Activated CD4-positive, alpha-beta T cell treated with anti-CD3 and anti-CD28 coated beads for 4 hours (primary cell): ENCODE results near the gene PHF13.
A peak's percentile ranks its signal among the peaks of the same experiment; 100 is the strongest.

Experiments
- DNase-seq, 2 donors: peaks; one replicate each; pipeline ENCODE4 v3.0.0-alpha.2; 2020

The PHF13 gene

DNA sequence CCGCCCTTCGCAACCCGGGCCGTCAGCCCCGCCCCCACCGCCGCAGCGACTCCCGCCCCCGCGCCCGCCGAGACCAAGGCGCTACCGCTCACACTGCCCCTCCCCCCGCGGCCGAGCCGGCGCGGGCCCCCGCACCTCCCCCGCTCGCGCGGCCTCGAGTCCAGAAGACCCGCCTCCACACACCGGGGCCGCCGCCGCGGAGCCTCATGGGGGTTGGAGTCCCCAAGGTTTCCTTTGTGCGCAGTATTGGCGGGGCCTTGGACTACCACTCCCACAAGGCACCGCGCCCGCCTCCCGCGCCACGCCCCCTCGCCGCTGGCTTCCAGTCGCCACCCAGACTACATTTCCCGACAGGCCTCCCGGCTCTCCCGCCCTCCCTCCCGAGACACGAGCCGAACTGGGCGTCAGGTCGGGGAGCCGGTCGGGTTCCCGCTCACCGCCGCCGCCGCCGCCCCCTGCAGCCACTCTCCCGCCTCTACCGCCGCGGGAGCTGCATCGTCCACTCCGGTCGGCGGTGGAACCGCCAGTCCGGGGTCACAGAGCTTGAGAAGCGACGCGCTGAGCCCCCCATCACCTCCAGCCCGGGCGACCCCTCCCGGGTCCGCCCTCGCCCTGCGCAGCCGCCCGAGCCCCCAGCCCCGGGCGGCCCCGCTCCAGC is at the start of gene PHF13:
Gene PHF13, plus strand, starts transcription at position 371 of the 658 bp plus-strand sequence. CDS start 336 bp downstream, outside the sequence.
- peak; percentile 99 for DNase-seq

DNA sequence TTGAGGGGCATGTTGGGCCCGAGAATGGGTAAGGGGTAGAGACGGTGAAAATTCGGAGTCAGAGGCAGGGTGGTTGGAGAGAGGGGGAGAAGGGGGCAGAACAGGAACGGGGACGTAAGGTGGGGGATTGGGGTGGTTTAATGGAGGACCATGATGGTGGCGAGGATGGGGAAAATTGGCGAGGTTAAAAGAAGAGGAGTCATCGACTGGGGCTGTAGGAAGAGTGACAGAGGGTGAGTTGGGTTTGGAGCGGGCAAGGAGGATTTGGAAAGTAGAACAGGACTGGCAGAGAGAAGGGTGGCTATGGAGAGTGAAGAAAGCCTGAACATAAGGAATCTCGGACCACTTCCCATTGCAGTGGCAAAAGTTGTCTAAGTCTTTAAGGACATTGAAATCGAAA is 44.5 kb upstream of the PHF13 start:
- no peak for DNase-seq

DNA sequence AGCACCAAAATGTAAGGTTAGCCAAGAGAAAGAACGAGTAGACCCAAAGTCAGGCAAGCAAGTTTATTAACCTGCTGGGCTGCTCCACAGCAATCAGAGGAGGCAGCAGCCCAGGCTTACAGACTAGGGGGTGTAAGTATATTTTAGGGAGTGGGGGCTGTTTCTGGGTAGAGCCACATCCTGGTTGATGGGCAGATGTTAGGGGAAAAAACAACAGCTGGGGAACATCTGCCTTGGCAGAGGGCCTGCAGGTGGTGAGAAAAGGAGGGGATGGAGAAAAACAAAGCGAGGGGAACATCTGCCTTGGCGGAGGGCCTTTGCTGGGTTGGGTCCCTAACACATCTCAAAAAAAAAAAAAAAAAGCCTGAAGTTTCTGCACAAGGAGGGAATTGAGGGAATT is 43.4 kb upstream of the PHF13 start:
- DNase-seq = no peak

DNA sequence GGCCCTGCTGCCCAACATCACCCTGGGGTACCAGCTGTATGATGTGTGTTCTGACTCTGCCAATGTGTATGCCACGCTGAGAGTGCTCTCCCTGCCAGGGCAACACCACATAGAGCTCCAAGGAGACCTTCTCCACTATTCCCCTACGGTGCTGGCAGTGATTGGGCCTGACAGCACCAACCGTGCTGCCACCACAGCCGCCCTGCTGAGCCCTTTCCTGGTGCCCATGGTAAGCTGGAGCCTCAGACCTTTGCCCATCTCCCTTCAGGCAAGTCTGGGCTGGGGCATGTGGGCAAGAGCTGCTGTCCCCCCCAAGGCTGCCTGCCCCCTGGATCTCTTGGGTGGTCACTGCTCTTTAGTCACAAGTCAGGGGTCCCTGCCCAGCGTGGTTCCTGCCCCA is 42.5 kb upstream of the PHF13 start:
- DNase-seq = no peak

DNA sequence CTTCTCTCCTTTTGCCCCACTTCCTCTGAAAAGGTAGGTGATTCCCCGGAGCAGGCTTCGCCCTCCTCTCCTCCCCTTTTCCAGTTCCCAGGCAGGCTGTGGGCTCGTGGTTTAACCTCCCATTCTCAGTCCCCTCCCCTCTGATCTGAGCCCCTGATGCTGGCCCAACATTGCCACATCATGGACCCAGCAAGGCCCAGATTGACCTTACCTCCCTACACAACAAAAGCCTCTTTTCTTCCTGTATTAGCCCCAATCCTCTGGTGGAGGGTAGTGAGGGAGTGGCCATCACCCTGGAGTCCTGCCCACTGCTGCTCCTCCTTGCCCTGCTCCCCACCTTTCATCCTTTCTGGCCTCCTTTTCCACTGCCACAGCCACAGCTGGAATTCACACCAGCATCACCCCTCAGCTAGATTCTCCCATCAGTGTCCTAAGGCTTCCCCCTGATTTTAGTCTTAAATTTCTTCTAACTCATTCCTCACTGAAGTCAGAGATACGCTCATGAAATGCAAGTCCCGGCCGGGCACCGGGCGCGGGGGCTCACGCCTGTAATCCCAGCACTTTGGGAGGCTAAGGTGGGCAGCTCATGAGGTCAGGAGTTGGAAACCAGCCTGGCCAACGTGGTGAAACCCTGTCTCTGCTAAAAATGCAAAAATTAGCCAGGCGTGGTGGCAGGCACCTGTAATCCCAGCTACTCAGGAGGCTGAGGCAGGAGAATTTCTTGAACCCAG is 40.7 kb upstream of the PHF13 start:
- no peak for DNase-seq

DNA sequence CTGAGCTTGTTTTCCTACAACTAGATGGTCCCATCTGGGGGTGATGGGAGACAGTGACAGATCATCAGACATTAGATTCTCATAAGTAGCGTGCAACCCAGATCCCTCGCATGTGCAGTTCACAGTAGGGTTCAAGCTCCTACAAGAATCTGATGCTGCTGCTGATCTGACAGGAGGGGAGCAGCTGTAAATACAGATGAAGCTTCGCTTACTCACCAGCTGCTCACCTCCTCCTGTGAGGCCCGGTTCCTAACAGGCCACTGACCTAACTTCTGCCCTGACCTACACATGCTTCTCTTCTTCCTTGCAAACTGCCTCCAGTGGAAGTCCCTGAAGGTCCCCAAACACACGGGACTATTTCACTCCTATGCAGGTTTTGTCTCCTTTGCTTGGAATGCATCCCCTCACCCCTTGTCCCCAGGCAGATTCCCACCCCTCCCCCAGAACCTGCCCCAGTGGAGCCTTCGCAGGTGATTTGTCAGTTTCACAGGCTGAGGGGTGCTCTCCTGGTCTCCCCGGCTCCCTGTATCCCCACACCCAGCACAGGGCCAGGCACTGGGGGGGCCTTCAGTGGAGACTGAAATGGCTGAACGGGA is 39.4 kb upstream of the PHF13 start:
- no peak for DNase-seq

DNA sequence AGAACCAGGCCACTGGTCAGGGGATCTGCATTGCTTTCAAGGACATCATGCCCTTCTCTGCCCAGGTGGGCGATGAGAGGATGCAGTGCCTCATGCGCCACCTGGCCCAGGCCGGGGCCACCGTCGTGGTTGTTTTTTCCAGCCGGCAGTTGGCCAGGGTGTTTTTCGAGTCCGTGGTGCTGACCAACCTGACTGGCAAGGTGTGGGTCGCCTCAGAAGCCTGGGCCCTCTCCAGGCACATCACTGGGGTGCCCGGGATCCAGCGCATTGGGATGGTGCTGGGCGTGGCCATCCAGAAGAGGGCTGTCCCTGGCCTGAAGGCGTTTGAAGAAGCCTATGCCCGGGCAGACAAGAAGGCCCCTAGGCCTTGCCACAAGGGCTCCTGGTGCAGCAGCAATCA is 38.7 kb upstream of the PHF13 start:
- no peak for DNase-seq

DNA sequence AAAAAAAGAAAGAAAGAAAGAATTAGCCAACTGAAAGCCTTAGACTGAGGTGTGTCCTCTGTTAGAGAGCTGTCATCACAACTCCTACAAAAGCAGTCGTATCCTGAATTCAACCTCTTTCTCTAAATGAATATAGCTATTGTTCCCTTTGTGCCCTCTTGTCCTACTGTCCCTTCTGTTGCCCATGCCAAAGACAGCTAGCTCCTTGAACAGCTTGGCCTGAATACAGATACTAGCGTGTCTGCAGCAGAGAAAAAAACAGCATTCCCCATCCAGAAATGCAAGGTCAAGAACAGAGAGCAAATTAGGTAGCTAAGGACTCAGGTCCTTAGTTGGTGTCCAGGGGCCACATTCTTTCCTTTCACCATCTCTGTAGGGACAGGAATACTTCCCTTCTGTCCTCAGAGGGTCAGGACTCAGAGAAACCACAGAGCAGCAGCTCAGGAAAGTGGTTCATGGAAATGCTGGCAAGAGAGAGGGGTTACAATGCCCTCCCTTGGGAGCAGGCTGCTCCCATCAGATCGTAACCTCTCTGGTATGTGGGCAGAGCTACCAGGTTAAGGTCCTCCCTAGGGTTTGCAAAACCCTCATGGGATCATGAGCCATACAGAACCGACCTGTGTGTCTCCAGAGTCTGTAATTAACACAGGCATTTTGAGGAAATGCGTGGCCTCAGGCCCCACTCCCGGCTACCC is 35.6 kb upstream of the PHF13 start:
- DNase-seq = no peak

DNA sequence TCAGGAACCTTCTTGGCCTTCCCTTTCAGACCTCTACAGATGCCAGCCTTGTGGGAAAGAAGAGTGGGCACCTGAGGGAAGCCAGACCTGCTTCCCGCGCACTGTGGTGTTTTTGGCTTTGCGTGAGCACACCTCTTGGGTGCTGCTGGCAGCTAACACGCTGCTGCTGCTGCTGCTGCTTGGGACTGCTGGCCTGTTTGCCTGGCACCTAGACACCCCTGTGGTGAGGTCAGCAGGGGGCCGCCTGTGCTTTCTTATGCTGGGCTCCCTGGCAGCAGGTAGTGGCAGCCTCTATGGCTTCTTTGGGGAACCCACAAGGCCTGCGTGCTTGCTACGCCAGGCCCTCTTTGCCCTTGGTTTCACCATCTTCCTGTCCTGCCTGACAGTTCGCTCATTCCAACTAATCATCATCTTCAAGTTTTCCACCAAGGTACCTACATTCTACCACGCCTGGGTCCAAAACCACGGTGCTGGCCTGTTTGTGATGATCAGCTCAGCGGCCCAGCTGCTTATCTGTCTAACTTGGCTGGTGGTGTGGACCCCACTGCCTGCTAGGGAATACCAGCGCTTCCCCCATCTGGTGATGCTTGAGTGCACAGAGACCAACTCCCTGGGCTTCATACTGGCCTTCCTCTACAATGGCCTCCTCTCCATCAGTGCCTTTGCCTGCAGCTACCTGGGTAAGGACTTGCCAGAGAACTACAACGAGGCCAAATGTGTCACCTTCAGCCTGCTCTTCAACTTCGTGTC is 34.7 kb upstream of the PHF13 start:
- DNase-seq = no peak

DNA sequence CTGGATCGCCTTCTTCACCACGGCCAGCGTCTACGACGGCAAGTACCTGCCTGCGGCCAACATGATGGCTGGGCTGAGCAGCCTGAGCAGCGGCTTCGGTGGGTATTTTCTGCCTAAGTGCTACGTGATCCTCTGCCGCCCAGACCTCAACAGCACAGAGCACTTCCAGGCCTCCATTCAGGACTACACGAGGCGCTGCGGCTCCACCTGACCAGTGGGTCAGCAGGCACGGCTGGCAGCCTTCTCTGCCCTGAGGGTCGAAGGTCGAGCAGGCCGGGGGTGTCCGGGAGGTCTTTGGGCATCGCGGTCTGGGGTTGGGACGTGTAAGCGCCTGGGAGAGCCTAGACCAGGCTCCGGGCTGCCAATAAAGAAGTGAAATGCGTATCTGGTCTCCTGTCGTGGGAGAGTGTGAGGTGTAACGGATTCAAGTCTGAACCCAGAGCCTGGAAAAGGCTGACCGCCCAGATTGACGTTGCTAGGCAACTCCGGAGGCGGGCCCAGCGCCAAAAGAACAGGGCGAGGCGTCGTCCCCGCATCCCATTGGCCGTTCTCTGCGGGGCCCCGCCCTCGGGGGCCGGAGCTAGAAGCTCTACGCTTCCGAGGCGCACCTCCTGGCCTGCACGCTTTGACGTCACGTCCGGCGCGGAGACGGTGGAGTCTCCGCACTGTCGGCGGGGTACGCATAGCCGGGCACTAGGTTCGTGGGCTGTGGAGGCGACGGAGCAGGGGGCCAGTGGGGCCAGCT is 34.0 kb upstream of the PHF13 start, which contains the start of gene ZBTB48:
Gene ZBTB48, plus strand, starts transcription at position 621 of the 745 bp plus-strand sequence. CDS start 616 bp downstream, outside the sequence.
- peak; percentile 96 for DNase-seq

DNA sequence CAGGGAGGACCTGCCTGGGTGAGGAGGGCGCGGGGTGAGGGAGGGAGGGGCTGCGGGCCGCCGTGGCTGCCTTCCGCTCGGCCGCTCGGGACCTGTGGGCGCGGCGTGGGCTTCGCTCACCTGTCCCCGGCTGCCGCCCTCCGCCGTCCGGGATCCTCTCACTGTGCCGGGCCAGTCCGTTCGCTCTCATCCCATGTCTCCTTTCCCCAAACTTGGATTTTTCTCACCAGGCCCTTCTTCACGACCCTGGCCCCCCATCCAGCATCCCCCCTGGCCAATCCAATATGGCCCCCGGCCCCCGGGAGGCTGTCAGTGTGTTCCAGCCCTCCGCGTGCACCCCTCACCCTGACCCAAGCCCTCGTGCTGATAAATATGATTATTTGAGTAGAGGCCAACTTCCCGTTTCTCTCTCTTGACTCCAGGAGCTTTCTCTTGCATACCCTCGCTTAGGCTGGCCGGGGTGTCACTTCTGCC is 33.4 kb upstream of the PHF13 start:
- no peak for DNase-seq

DNA sequence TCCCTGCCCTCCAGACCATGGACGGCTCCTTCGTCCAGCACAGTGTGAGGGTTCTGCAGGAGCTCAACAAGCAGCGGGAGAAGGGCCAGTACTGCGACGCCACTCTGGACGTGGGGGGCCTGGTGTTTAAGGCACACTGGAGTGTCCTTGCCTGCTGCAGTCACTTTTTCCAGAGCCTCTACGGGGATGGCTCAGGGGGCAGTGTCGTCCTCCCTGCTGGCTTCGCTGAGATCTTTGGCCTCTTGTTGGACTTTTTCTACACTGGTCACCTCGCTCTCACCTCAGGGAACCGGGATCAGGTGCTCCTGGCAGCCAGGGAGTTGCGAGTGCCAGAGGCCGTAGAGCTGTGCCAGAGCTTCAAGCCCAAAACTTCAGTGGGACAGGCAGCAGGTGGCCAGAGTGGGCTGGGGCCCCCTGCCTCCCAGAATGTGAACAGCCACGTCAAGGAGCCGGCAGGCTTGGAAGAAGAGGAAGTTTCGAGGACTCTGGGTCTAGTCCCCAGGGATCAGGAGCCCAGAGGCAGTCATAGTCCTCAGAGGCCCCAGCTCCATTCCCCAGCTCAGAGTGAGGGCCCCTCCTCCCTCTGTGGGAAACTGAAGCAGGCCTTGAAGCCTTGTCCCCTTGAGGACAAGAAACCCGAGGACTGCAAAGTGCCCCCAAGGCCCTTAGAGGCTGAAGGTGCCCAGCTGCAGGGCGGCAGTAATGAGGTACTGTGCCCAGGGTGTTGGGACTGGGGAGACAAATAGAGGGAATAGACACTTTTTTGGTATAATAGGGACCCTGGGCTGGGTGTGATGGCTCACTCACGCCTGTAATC is 32.7 kb upstream of the PHF13 start:
- DNase-seq = no peak

DNA sequence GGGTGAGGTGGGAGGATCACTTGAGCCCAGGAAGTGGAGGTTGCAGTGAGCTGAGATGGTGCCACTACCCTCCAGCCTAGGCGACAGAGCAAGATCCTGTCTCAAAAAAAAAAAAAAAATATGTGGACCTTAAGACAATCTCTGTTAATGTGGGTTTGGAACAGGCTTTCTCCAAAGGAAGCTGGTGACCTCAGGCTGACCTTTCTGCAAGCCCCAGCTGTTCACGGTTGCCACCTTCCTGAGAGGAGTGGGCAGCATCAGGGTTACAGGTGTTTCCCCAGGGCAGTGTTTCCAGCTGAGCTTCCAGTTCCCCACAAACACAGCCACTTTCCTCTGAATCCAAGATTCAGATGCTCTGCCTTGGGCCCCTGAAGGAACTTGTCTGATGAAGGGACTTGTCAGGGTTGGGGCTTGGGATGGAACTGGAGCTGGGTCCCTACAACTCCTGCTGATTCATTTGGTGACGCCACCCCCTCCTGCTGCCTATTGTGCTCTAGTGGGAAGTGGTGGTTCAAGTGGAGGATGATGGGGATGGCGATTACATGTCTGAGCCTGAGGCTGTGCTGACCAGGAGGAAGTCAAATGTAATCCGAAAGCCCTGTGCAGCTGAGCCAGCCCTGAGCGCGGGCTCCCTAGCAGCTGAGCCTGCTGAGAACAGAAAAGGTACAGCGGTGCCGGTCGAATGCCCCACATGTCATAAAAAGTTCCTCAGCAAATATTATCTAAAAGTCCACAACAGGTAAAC is 31.8 kb upstream of the PHF13 start:
- no peak for DNase-seq

DNA sequence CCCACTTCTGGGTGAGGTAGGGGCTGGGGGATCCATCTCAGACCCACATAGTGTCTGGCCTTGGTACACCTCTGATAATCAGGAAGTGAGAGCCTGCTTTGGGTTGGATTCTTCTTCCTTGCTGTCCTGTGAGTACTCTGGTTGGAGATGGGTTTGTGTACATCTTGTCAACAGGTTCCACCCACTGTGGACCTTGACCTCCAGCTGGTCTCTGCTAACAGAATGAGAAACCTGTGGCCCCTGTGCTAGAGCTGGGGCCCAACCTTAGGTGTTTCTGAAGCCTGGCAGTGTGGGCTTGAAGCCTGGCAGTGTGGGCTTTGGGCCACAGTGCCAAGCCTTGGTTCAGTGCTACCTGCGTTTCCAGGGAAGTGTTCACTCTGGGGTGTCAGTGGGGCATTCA is 31.2 kb upstream of the PHF13 start:
- no peak for DNase-seq

DNA sequence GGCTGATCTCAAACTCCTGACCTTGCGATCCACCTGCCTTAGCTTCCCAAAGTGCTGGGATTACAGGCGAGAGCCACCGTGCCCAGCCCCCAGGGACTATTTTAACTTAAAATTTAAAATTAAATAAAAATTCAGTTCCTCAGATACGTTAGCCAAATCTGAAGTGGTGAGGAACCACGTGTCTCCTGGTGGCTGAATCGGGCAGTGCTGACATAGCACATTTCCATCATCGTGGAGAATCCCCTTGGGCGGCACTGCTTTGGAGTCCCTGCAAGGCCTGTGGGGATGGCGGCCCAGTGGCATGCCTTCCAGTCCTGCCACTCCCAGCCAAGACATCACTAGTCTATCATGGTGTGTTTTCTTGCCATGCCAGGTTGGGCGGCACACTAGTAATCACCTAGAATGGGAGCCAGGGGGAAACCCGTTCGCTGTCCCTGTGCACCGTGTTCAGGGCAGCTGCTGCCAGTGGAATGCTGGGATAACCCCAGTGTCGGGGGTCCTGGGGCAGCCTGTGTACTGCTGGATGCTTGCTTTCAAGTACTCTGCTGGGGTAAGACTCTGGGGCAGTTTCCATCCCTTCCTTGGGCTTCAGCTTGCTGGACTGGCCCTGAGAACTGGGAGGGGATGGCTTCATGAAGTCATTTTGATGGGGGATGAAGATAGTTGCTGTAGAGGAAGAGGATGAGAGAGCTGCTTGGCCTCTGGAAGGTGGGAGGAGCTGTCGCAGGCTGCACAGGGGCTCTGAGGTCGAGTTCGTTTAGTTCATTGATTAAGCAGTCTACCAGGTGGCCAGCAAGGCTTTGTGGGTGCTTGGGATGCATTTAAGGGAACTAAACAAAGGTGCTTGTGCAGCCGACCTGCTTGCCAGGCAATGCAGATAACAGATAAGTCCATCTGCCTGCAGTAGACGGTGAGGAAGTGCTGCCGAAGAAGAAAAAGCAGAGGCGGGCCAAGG is 29.1 kb upstream of the PHF13 start:
- DNase-seq = no peak

DNA sequence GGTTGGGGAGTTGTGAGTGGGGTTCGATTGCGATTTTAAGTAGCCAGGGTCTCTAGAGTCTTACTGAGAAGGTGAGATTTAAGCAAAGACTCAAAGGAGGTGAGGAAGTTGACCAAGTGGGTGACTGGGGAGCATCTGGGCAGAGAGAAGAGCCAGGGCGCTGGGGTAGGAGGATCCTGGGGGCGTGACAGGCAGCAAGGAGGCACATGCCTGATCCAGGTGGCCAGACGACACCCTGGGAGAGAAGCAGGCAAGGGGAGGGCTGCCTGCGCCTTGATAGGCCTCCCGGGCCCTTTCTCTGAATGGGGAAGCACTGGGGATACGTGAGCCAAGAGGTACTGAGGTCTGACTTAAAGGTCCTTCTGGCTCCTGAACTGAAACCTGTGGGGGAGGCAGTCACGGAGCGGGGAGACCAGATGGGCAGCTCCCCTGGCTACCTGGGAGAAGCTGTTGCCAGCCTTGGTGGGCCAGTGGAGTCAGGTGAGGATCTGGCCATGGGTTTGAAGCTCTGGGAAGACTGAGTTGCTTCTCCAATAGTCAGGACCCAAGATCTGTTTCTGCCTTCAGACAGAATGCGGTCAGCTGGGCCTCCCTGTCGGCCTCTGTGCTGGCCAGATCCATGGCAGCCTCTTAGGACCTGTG is 28.3 kb upstream of the PHF13 start:
- no peak for DNase-seq

DNA sequence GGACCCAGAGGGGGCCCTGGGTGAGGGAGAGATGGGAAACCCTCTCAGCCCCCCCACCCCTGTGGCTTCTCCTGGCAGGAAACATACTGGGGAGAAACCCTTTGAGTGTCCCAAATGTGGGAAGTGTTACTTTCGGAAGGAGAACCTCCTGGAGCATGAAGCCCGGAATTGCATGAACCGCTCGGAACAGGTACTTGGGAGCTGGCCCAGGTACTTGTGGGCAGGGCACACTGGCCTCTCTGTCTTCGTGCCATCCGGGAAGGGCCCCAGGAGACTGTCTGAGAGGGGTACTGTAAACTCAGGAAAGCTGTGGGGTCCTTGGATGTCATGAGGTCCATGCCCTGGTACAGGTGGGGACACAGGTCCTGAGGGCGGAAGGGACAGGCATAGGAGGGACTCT is 27.7 kb upstream of the PHF13 start:
- no peak for DNase-seq

DNA sequence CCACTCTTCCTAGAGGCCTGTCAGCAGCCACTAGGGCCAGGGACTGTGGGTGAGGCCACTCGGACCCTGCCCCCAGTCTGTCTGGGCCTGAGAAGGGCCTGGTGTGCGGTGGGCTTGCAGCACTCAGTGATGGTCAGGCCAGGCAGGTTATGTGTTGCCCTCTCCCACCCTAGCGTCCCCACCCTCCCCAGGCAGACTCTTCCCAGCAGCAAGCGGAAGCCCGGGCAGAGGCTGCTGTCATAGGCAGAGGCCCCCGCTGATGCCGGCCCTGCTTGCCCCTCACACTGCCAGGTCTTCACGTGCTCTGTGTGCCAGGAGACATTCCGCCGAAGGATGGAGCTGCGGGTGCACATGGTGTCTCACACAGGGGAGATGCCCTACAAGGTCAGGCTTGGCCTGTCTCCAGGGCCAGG is 27.1 kb upstream of the PHF13 start:
- no peak for DNase-seq
